Naive thymus-derived CD8-positive, alpha-beta T cell (primary cell): Measurements from ENCODE around the gene PTPRN. TPM values are rescaled to one million over a fixed set of nuclear protein-coding genes. Genes with fewer than 3 reads are reported as not detected.
"Not testable (repeated sequence)": the region's sequence is repeated elsewhere in the genome, so short reads cannot be mapped to it uniquely, and the experiment has no call there.

ENCODE experiments used
- ATAC-seq, 2 donors: fragments of 150-1000 bp; cut with Tn5 transposase in 1 of 2; sonication (Bioruptor Pico), chemical (Tn5 transposase) in 1 of 2; 1 replicate in 1 of 2; 2 replicates in 1 of 2; pipeline ENCODE4 v1.10.0; 2021; ENCODE audit warnings: mild to moderate bottlenecking in 2 of 2, moderate library complexity in 2 of 2
- POLR2A ChIA-PET: fragments of 350-600 bp; sonication (Branson Sonifier 250); formaldehyde crosslinking; loops from one replicate; lab custom pipeline; 2021; ENCODE audit warnings: antibody characterized with exemption; lab: Charles Lee
- DNase-seq, 10 donors: peaks; one replicate each; pipeline versions ENCODE4 v3.0.0 to v3.0.0-alpha.2; 2020 to 2022
- H3K27ac Mint-ChIP-seq, 10 donors: one replicate each; pipeline ENCODE4 v1.8.0; 2020 to 2022; ENCODE audit warnings: mild to moderate bottlenecking in 10 of 10, mixed read lengths in 10 of 10, moderate library complexity in 4 of 10, inconsistent platforms in 1 of 10
- H3K27me3 Mint-ChIP-seq, 5 donors: one replicate each; pipeline ENCODE4 v1.8.0; 2021 to 2022; ENCODE audit warnings: mixed read lengths in 5 of 5
- H3K36me3 Mint-ChIP-seq, 3 donors: one replicate each; pipeline ENCODE4 v1.8.0; 2020 to 2022; ENCODE audit warnings: mixed read lengths in 3 of 3, mild to moderate bottlenecking in 2 of 3, inconsistent platforms in 1 of 3
- H3K4me1 Mint-ChIP-seq, 4 donors: one replicate each; pipeline ENCODE4 v1.8.0; 2021 to 2022; ENCODE audit warnings: mixed read lengths in 4 of 4
- H3K4me3 Mint-ChIP-seq, 10 donors: one replicate each; pipeline ENCODE4 v1.8.0; 2020 to 2022; ENCODE audit warnings: mild to moderate bottlenecking in 10 of 10, mixed read lengths in 10 of 10, moderate library complexity in 6 of 10, inconsistent platforms in 1 of 10
- H3K9me3 Mint-ChIP-seq, 9 donors: one replicate each; pipeline ENCODE4 v1.8.0; 2020 to 2022; ENCODE audit warnings: mixed read lengths in 9 of 9, mild to moderate bottlenecking in 3 of 9, inconsistent platforms in 1 of 9, moderate library complexity in 1 of 9
- polyA plus RNA-seq, 3 donors: library from polyadenylated mRNA; unstranded; fragments of 300-500 nt; fragmentation: Illumina TruSeq; gene quantifications; one replicate each; pipeline ENCODE4 v1.2.3, GENCODE V29; 2021
- total RNA-seq, 8 experiments: library from RNA in 2 of 8; stranded (reverse) in 2 of 8; gene quantifications; one replicate each; pipeline ENCODE4 v1.2.3 and lab custom pipeline; 2021 to 2026

Gene PTPRN
- total and polyA plus RNA-seq, 5 experiments from 2014 or later = 0.27 to 0.31 TPM; not detected in 3

DNA sequence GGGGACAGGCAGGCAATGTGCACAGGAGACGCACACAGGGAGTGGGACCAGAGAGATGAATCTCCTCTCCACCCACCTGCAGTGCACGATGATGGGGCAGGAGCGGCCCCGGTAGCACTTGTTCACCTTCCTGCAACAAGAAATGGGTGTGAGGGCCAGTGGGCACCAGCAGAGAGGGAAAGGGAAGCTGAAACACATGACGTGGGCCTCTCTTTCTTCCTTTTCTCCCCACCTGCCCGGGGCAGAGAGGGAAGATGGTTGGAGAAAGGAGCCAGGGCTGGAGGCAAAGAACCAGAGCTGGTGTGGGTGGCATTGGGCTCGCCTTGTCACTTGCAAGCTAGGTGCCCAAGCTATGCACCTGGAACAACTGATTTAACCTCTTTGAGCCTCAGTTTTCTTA is 17.8 kb downstream of the PTPRN start:
- H3K27me3 Mint-ChIP-seq = no peaks in the 10 kb centered on the region
- DNase-seq (no peak), ATAC-seq (no peak)
- H3K36me3 Mint-ChIP-seq = no peaks in the 10 kb centered on the region
- POLR2A ChIA-PET = interaction anchor here (0.5 to 7.6 kb wide), 4 partner anchors 12 to 91 kb away, joined by 3 to 79 read pairs (median 4); partner anchors contain the start of gene DNAJB2
- peak overlapping the region in 1 of 10 donors; percentile 29 for H3K27ac Mint-ChIP-seq
- peaks cover 6 to 27% (median 22%) of the 10 kb centered on the region in 4 donors for H3K4me1 Mint-ChIP-seq
- no peaks in the 10 kb centered on the region for H3K9me3 Mint-ChIP-seq
- no peak overlapping the region for H3K4me3 Mint-ChIP-seq

DNA sequence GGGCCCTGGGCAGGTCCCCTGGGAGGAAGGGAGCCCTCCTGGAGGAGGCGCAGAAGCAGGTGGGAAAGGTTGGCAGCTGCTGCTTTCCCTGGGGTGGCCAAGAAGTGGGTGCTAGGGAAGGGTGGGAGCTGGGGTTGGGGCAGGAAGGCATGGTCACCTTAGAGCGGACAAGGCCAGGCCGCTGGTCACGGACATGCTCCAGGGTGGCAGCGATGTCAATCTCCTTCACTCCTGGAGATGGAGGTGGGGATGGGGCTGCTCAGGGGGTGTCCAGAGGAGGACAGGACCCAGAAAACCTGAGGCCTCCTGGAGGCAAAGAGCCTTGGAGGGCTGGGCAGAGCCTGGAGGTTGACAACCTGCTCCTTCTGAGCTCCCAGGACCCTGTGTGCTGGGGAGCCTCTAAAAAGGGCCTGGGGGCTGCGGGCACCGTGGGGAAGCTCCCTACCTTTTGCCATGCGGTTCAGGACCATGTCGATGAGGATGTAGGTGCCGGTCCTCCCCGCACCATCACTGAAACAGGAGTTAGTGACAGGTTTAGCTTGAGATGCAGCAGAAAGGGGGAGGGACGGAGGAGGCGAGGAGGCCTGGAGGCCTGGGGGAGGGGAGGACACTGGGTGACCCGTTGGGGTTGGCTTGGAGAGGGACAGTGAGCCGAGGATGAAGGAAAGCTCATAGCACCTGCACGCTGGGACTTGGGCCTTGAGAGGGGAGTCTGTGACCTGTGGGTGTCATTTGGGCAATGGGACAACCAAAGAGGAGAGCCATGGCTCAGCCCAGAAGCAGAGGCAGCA is 18.6 kb downstream of the PTPRN start:
- Mint-ChIP-seq H3K4me3 (no peak overlapping the region), H3K27ac (peak overlapping the region in 2 of 10 donors; percentile 34 to 55), H3K4me1 (peaks cover 8 to 24% (median 19%) of the 10 kb centered on the region in 4 donors), H3K27me3 (no peaks in the 10 kb centered on the region), H3K9me3 (no peaks in the 10 kb centered on the region), H3K36me3 (no peaks in the 10 kb centered on the region)
- no peak for ATAC-seq
- no peak for DNase-seq
- POLR2A ChIA-PET = interaction anchor here (0.6 to 7.6 kb wide), 2 partner anchors 12 to 32 kb away, joined by 5 to 79 read pairs; partner anchors contain the start of gene DNAJB2

DNA sequence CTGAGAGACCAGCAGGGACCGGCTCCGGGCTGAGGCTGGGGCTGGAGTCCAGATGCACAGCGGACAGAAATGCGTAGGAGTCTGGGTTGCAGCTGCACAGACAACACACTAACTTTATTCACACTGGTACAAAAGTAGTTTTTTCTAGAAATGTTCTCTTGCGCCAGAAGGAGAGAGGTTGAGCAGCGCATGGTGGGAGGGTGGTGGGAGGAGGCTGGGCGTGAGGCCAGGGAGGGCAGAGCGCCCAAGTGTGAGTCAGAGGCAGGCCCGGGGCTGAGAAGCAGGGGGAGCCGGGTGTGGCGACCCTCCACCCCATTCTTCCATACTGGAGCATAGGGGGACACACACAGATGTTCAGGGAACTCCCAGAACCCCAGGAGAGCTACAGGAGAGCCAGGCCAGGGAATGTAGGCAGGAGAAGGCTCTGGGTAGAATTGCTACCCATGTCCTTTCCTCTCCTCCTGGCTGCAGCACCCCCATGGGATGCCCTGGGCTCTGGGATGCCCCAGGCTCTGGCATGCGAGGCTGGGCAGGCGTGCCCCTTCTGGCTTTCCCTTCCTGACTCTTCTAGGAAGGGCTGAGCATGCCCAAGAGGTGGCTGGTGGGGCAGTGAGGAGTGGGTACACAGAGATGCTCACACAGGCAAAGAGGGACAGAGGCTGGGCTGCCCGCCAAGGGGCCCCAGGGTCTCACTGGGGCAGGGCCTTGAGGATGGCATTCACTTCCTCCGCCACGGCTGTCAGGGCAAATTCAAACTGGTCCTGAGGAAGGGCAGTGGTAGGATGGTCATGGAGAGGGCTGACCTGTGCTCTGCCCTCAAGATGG is 19.5 kb downstream of the PTPRN start:
- POLR2A ChIA-PET = interaction anchor here (0.7 to 7.6 kb wide), 2 partner anchors 11 to 618 kb away, joined by 3 to 79 read pairs; partner anchors contain the start of gene DNAJB2
- H3K36me3 Mint-ChIP-seq = peaks cover 0 to 7% (median 0%) of the 10 kb centered on the region in 3 donors

DNA sequence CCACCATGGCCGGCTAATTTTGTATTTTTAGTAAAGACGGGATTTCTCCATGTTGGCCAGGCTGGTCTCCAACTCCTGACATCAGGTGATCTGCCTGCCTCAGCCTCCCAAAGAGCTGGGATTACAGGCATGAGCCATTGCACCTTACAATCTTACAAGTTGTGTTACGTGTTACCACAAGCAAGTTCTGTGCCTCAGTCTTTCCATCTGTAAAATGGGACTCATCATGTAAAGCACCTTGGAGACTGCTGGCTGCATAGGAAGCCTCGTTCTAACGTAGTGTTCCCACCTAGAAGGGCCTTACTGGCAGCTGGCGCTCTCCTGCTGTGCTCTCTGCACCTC is 20.0 kb downstream of the PTPRN start:
- DNase-seq = no peak
- POLR2A ChIA-PET = interaction anchor here (0.7 to 7.6 kb wide), 2 partner anchors 10 to 618 kb away, joined by 3 to 79 read pairs; partner anchors contain the start of gene DNAJB2
- Mint-ChIP-seq H3K9me3 (no peaks in the 10 kb centered on the region), H3K4me3 (no peak overlapping the region), H3K36me3 (peaks cover 0 to 11% (median 0%) of the 10 kb centered on the region in 3 donors), H3K27me3 (no peaks in the 10 kb centered on the region), H3K4me1 (peaks cover 5 to 16% (median 11%) of the 10 kb centered on the region in 4 donors), H3K27ac (peak overlapping the region in 2 of 10 donors; percentile 34 to 56)
- ATAC-seq = no peak

More for the DNA sequence above, 19.5 kb downstream of the PTPRN start:
- H3K4me3 Mint-ChIP-seq = no peak overlapping the region
- H3K9me3 Mint-ChIP-seq = no peaks in the 10 kb centered on the region
- no peaks in the 10 kb centered on the region for H3K27me3 Mint-ChIP-seq
- H3K4me1 Mint-ChIP-seq = peaks cover 8 to 21% (median 15%) of the 10 kb centered on the region in 4 donors
- H3K27ac Mint-ChIP-seq = peak overlapping the region in 4 of 10 donors; percentile 13 to 56 (median 30)
- no peak for ATAC-seq
- no peak for DNase-seq

DNA sequence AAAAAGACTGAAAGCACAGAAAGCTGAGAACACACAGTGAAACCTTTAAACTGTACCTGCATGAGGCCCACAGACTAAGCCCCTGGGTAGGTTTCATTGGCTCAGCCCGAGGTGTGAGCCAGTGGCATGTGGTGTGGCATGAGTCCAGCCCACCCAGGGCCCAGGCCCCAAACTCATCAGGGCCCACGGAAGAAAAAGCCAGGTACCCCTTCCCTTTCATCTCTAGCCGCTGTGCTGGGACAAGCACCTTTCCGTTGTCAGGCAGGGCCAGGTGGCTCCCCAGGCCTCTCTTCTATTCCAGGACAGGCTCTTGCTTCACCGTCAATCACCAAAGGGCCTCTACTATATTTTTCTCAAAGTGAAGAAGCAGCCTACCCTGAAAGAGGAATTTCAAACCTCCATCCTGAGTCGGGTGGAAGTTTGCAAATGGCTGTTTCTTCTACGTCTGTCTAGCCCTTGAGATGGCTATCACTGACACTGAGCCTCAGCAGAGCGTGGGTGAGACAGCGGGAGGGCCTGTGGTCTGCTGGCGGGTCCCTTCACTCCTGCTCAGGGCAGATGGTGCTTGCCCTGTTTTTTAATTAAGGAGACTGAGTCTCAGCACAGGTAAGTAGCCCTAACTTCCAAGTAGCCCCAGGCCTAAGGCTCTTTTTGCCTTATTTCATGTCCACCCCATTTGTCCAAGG is 21.5 kb downstream of the PTPRN start:
- H3K27ac Mint-ChIP-seq = peak overlapping the region in 7 of 10 donors; percentile 29 to 81 (median 56)
- H3K27me3 Mint-ChIP-seq = no peaks in the 10 kb centered on the region
- ATAC-seq = peak in 1 of 2 donors; percentile 26
- H3K4me3 Mint-ChIP-seq = no peak overlapping the region
- peaks cover 4 to 26% (median 6%) of the 10 kb centered on the region in 3 donors for H3K36me3 Mint-ChIP-seq
- peaks cover 10 to 18% (median 14%) of the 10 kb centered on the region in 4 donors for H3K4me1 Mint-ChIP-seq
- H3K9me3 Mint-ChIP-seq = no peaks in the 10 kb centered on the region
- no peak for DNase-seq
- POLR2A ChIA-PET = interaction anchor here (1.1 to 7.6 kb wide), 2 partner anchors 9 to 39 kb away, joined by 3 to 79 read pairs; partner anchors contain the start of gene DNAJB2

DNA sequence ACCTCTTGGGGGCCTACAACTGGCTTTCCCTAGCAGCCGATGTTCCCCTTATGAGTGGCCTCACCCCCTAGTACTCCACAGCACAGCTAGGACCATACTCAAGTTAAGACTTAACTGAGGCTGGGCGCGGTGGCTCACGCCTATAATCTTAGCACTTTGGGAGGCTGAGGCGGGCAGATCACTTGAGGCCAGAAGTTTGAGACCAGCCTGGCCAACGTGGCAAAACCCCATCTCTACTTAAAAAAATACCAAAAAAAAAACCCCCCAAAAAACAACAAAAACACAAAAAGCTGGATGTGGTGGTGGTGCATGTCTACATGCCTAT is 22.1 kb downstream of the PTPRN start:
- peak overlapping the region in 6 of 10 donors; percentile 45 to 82 (median 80) for H3K27ac Mint-ChIP-seq
- POLR2A ChIA-PET = interaction anchor here (0.9 to 1.1 kb wide), 2 partner anchors 8 to 39 kb away, joined by 3 to 5 read pairs; no protein-coding TSS in a partner anchor
- H3K4me3 Mint-ChIP-seq, H3K27me3 Mint-ChIP-seq, DNase-seq, H3K9me3 Mint-ChIP-seq, ATAC-seq: not testable (repeated sequence)
- peaks cover 11 to 20% (median 17%) of the 10 kb centered on the region in 4 donors for H3K4me1 Mint-ChIP-seq
- H3K36me3 Mint-ChIP-seq = peaks cover 4 to 32% (median 10%) of the 10 kb centered on the region in 3 donors

DNA sequence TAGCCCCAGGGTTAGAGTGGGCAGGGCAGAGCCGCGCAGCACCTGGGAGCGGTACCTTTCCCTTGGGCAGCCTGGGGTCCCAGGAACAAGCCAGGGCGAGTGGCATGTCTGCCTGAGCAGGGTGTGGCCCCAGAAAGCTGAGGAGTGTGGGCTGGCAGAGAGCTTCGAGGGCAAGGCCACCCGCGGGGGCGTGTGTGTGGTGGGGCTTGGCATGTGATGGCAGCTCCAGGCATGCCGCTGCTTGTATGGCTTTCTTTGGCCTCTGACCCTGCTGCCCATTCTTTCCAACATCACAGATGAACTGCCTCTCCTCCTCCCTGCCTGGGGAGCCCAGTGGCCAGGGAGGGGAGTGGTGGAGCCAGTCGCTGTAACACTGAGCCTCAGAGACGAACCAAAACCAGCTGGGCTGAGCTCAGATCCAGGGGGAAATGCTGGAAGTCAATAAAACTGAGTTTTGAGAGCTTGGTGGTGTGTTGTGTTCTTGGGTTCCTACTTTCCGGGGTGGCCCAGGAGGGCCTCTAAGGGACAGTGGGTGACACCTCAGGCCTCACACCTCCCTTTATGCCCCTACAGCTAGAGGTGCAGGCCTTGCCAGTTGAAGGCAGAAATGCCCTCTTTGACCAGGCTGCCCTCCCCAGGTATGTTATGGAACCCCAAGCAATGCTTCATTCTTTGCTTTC is 22.6 kb downstream of the PTPRN start:
- ATAC-seq (peak; percentile 26 to 31), DNase-seq (no peak)
- H3K4me1 Mint-ChIP-seq = peaks cover 11 to 20% (median 18%) of the 10 kb centered on the region in 4 donors
- H3K4me3 Mint-ChIP-seq = no peak overlapping the region
- H3K36me3 Mint-ChIP-seq = peaks cover 4 to 36% (median 10%) of the 10 kb centered on the region in 3 donors
- POLR2A ChIA-PET = interaction anchor here (0.9 to 1.2 kb wide), 3 partner anchors 8 to 57 kb away, joined by 3 to 5 read pairs (median 3); partner anchors contain the start of genes ANKZF1 and ATG9A
- H3K27me3 Mint-ChIP-seq = no peaks in the 10 kb centered on the region
- H3K27ac Mint-ChIP-seq = peak overlapping the region in 7 of 10 donors; percentile 43 to 82 (median 80)
- no peaks in the 10 kb centered on the region for H3K9me3 Mint-ChIP-seq

DNA sequence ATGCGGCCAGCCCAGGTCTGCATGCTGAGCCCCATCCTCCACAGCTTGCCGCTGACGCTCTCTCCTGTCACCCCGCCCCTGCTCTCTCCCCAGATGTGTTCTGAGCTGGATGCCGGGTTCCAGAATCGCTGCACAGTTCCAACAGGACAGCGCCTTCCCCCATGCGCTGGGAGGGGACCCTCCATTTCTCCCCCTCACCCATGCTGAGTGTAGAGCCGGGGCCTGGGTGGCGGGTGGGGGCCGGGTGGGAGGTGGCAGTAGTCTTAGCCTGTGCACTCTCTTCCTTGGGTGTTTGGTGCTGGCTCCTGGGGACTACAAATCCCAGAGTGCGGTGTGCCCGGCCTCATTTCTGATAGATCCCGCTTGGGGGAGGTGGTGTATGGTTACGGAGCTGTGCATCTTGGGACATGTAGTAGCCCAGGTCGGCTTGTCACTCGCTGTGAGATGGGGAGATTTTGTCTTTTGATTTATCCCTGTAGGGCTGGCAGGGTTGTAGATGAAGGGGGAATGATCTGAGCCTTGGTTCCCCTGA is 23.2 kb downstream of the PTPRN start:
- H3K27ac Mint-ChIP-seq = peak overlapping the region in 6 of 10 donors; percentile 45 to 93 (median 75)
- DNase-seq (no peak), ATAC-seq (no peak)
- H3K27me3 Mint-ChIP-seq = no peaks in the 10 kb centered on the region
- no peaks in the 10 kb centered on the region for H3K9me3 Mint-ChIP-seq
- no peak overlapping the region for H3K4me3 Mint-ChIP-seq
- H3K36me3 Mint-ChIP-seq = peaks cover 4 to 42% (median 13%) of the 10 kb centered on the region in 3 donors
- peaks cover 11 to 26% (median 24%) of the 10 kb centered on the region in 4 donors for H3K4me1 Mint-ChIP-seq
- POLR2A ChIA-PET = interaction anchor here (0.9 to 1.7 kb wide), 3 partner anchors 9 to 56 kb away, joined by 3 to 5 read pairs (median 4); partner anchors contain the start of genes ANKZF1 and ATG9A

DNA sequence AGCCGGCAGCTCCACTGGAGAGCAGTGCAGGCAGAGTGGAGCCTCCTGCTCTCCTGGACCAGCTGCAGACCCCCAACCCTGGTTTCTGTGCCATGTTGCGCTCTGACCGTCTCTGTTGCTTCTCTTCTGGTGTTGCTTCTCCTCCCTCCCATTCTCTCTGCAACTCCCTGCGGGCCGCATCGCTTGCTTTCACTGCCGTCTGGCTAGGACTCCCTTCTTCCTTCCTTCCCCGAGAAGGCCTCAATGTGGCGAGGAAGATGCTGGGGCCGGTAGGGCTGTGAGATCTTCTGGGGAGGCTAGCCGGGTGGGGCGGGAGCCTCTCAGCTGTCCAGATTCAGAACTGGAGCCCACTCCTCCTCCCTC is 23.8 kb downstream of the PTPRN start:
- ATAC-seq (no peak), DNase-seq (no peak)
- no peak overlapping the region for H3K4me3 Mint-ChIP-seq
- H3K4me1 Mint-ChIP-seq = peaks cover 11 to 32% (median 30%) of the 10 kb centered on the region in 4 donors
- H3K27me3 Mint-ChIP-seq = no peaks in the 10 kb centered on the region
- H3K9me3 Mint-ChIP-seq = no peaks in the 10 kb centered on the region
- peaks cover 4 to 47% (median 13%) of the 10 kb centered on the region in 3 donors for H3K36me3 Mint-ChIP-seq
- POLR2A ChIA-PET = interaction anchor here (1.2 to 1.7 kb wide), 2 partner anchors 36 to 56 kb away, joined by 3 to 4 read pairs; partner anchors contain the start of genes ANKZF1 and ATG9A
- H3K27ac Mint-ChIP-seq = peak overlapping the region in 6 of 10 donors; percentile 9 to 93 (median 61)

DNA sequence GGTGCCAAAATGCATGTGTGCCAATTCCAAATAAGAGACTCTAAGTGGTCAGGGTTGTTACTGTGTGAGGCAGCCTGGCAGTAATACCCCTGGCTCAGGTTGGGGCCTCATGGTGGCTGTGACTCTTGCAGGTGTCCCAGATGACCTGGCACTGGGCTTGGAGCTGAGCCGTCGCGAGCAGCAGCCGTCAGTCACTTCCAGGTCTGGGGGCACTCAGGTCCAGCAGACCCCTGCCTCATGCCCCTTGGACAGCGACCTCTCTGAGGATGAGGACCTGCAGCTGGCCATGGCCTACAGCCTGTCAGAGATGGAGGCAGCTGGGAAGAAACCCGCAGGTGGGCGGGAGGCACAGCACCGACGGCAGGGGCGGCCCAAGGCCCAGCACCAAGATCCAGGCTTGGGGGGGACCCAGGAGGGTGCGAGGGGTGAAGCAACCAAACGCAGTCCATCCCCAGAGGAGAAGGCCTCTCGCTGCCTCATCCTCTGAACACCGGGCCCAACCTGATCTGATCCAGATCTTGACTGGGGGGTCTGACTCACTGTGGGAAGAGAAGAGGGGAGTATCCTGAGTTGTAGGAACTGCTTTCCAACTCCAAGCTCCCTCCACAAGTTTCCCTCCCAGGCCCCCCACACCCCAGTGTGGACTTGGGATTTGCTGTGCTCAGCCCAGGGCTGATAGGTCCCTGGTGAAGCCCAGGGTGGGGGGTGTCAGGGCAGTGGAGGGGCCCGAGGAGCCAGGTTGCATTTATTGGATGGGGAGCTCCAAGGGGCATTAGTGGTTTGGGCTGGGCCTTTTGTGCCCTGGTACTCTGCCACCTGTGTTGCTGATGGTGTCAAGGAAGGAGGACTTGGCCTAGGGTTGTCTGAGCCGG is 24.5 kb downstream of the PTPRN start:
- peaks cover 13 to 39% (median 36%) of the 10 kb centered on the region in 4 donors for H3K4me1 Mint-ChIP-seq
- DNase-seq = no peak
- peaks cover 4 to 52% (median 13%) of the 10 kb centered on the region in 3 donors for H3K36me3 Mint-ChIP-seq
- H3K9me3 Mint-ChIP-seq = no peaks in the 10 kb centered on the region
- H3K4me3 Mint-ChIP-seq = no peak overlapping the region
- no peak for ATAC-seq
- H3K27me3 Mint-ChIP-seq = peaks cover 0 to under 1% (median 0%) of the 10 kb centered on the region in 5 donors
- POLR2A ChIA-PET = interaction anchor here (1.2 to 1.7 kb wide), 4 partner anchors 10 to 55 kb away, joined by 3 to 5 read pairs (median 4); partner anchors contain the start of genes ANKZF1 and ATG9A
- H3K27ac Mint-ChIP-seq = peak overlapping the region in 5 of 10 donors; percentile 26 to 93 (median 66)
